ENCODE data around the gene ACAN. TPM values are rescaled to one million over a fixed set of nuclear protein-coding genes. Genes with fewer than 3 reads are reported as not detected.

ACAN gene
- total and polyA plus RNA-seq, 2 donors (not counting 3 experiments of a cell fraction or from before 2014, with no cell fraction given): not detected

GRCh38 chr15:88873786-88874185, 70.5 kb downstream of the ACAN start:
- H3K4me2 ChIP-seq (ENCODE audit: insufficient read depth, low read length): no peak overlapping the region
- H3K9me1 ChIP-seq (replicated peaks; ENCODE audit: control insufficient read depth, extremely low read depth, insufficient read depth, low read length): no peaks in the 10 kb centered on the region
- ChIA-PET POLR2A (no interaction called here), CTCF (no interaction called here)
- no peak for TF ChIP-seq GATA2 (IDR thresholded peaks at IDR 0.05; ENCODE audit: insufficient read depth, insufficient read length, low read depth, low read length)
- TF ChIP-seq MAX (IDR thresholded peaks at IDR 0.05; ENCODE audit: insufficient read depth, insufficient read length): no peak
- TF ChIP-seq POLR2AphosphoS5 (IDR thresholded peaks at IDR 0.05; ENCODE audit: insufficient read depth, low read depth, low read length): no peak
- no peak for TF ChIP-seq POLR2A (IDR thresholded peaks at IDR 0.05; ENCODE audit: low read depth, low read length)
- no peak for TF ChIP-seq EZH2 (IDR thresholded peaks at IDR 0.05; ENCODE audit: borderline replicate concordance, low read depth, low read length, severe bottlenecking)
- TF ChIP-seq JUN (IDR thresholded peaks at IDR 0.05; ENCODE audit: borderline replicate concordance, insufficient read depth, insufficient read length, low read depth): no peak
- no peak for TF ChIP-seq FOS (IDR thresholded peaks at IDR 0.05; ENCODE audit: borderline replicate concordance, insufficient read depth, low read length)
- intact Hi-C loops (cut with micrococcal nuclease): no loop called here
- H4K20me1 ChIP-seq (replicated peaks; ENCODE audit: control insufficient read depth, extremely low read depth, insufficient read depth, low read length): no peaks in the 10 kb centered on the region
- no peaks in the 10 kb centered on the region for H3K9me3 ChIP-seq (replicated peaks; ENCODE audit: control insufficient read depth, insufficient read depth, low read length)
- dilution Hi-C loops (cut with MboI; ENCODE audit: extremely low pct_ligation_motif_present, low sequenced_read_pairs): no loop called here
- no peak overlapping the region for H3K4me3 ChIP-seq (replicated peaks in 1 of 3; ENCODE audit: insufficient read depth in 1 of 3, low read depth in 1 of 3, low read length in 3 of 3)
- FAIRE-seq (no peak), DNase-seq (ENCODE audit: low read depth, low spot score) (no peak)
- no peak overlapping the region for H3K9ac ChIP-seq (replicated peaks; ENCODE audit: extremely low read depth, insufficient read depth, low read length)
- H3K79me2 ChIP-seq (ENCODE audit: control insufficient read depth, insufficient read depth, low read length): no peaks in the 10 kb centered on the region
- H3K27ac ChIP-seq (ENCODE audit: insufficient read depth, low read depth, low read length): no peak overlapping the region
- H2AFZ ChIP-seq (ENCODE audit: low read depth, low read length): no peak overlapping the region
- BruUV-seq (replicated peaks): no TSS peak
- no peaks in the 10 kb centered on the region for H3K4me1 ChIP-seq (ENCODE audit: control insufficient read depth, extremely low read depth, insufficient read depth, low read length)
- H3K36me3 ChIP-seq (ENCODE audit: control insufficient read depth in 2 of 2, extremely low read depth in 1 of 2, insufficient read depth in 2 of 2, low read length in 2 of 2): peaks cover 0 to 21% of the 10 kb centered on the region in 2 experiments
- H3K27me3 ChIP-seq (ENCODE audit: control insufficient read depth in 2 of 2, insufficient read depth in 2 of 2, low read length in 2 of 2): peaks cover 0 to 3% of the 10 kb centered on the region in 2 experiments

GRCh38 chr15:88874275-88874674, 71.0 kb downstream of the ACAN start:
- no peak overlapping the region for H2AFZ ChIP-seq (ENCODE audit: low read depth, low read length)
- no peak overlapping the region for H3K4me3 ChIP-seq (replicated peaks in 1 of 3; ENCODE audit: insufficient read depth in 1 of 3, low read depth in 1 of 3, low read length in 3 of 3)
- DNase-seq (ENCODE audit: low read depth, low spot score): no peak
- no peak overlapping the region for H3K4me2 ChIP-seq (ENCODE audit: insufficient read depth, low read length)
- TF ChIP-seq FOS (IDR thresholded peaks at IDR 0.05; ENCODE audit: borderline replicate concordance, insufficient read depth, low read length) (no peak), GATA2 (IDR thresholded peaks at IDR 0.05; ENCODE audit: insufficient read depth, insufficient read length, low read depth, low read length) (no peak), POLR2A (IDR thresholded peaks at IDR 0.05; ENCODE audit: low read depth, low read length) (no peak), JUN (IDR thresholded peaks at IDR 0.05; ENCODE audit: borderline replicate concordance, insufficient read depth, insufficient read length, low read depth) (no peak), MAX (IDR thresholded peaks at IDR 0.05; ENCODE audit: insufficient read depth, insufficient read length) (no peak), EZH2 (IDR thresholded peaks at IDR 0.05; ENCODE audit: borderline replicate concordance, low read depth, low read length, severe bottlenecking) (no peak), POLR2AphosphoS5 (IDR thresholded peaks at IDR 0.05; ENCODE audit: insufficient read depth, low read depth, low read length) (no peak), MYC (IDR thresholded peaks at IDR 0.05; ENCODE audit: low read depth, low read length) (no peak), CTCF (IDR thresholded peaks at IDR 0.05; ENCODE audit: extremely low read depth in 1 of 2, insufficient read depth in 1 of 2, low read depth in 1 of 2, low read length in 2 of 2) (no peak)
- no peak overlapping the region for H3K9ac ChIP-seq (replicated peaks; ENCODE audit: extremely low read depth, insufficient read depth, low read length)
- intact Hi-C loops (cut with micrococcal nuclease): no loop called here
- H3K79me2 ChIP-seq (ENCODE audit: control insufficient read depth, insufficient read depth, low read length): no peaks in the 10 kb centered on the region
- BruUV-seq (replicated peaks): no TSS peak
- dilution Hi-C loops (cut with MboI; ENCODE audit: extremely low pct_ligation_motif_present, low sequenced_read_pairs): no loop called here
- H3K4me1 ChIP-seq (ENCODE audit: control insufficient read depth, extremely low read depth, insufficient read depth, low read length): no peaks in the 10 kb centered on the region
- H3K27ac ChIP-seq (ENCODE audit: insufficient read depth, low read depth, low read length): no peak overlapping the region
- peaks cover 0 to 3% of the 10 kb centered on the region in 2 experiments for H3K27me3 ChIP-seq (ENCODE audit: control insufficient read depth in 2 of 2, insufficient read depth in 2 of 2, low read length in 2 of 2)
- POLR2A ChIA-PET: no interaction called here
- H3K36me3 ChIP-seq (ENCODE audit: control insufficient read depth in 2 of 2, extremely low read depth in 1 of 2, insufficient read depth in 2 of 2, low read length in 2 of 2): peaks cover 0 to 21% of the 10 kb centered on the region in 2 experiments
- H3K9me3 ChIP-seq (replicated peaks; ENCODE audit: control insufficient read depth, insufficient read depth, low read length): no peaks in the 10 kb centered on the region
- H4K20me1 ChIP-seq (replicated peaks; ENCODE audit: control insufficient read depth, extremely low read depth, insufficient read depth, low read length): no peaks in the 10 kb centered on the region
- CTCF ChIA-PET: no interaction called here
- H3K9me1 ChIP-seq (replicated peaks; ENCODE audit: control insufficient read depth, extremely low read depth, insufficient read depth, low read length): no peaks in the 10 kb centered on the region
- FAIRE-seq: no peak
